Endodermal cell (in vitro differentiated cells): ENCODE measurements around the gene VPS50. TPM values are rescaled to one million over a fixed set of nuclear protein-coding genes. Genes with fewer than 3 reads are reported as not detected.
A peak's percentile ranks its signal among the peaks of the same experiment; 100 is the strongest.

Experiments
- DNase-seq: peaks from one replicate; pipeline ENCODE4 v3.0.0-alpha.2; 2017
- H3K27ac ChIP-seq: 2 replicates; pipeline ENCODE4 v1.5.1; 2013; ENCODE audit warnings: mild to moderate bottlenecking, low read depth, low read length, moderate library complexity
- H3K27me3 ChIP-seq: 2 replicates; pipeline ENCODE4 v1.6.1; 2013; ENCODE audit warnings: mild to moderate bottlenecking, low read length, moderate library complexity; ENCODE audit not compliant: insufficient read depth, control insufficient read depth, poor library complexity, severe bottlenecking
- H3K36me3 ChIP-seq: 2 replicates; pipeline ENCODE4 v1.7.0; 2013; ENCODE audit warnings: mild to moderate bottlenecking, low read length, moderate library complexity; ENCODE audit not compliant: control insufficient read depth, insufficient read depth
- H3K4me1 ChIP-seq: one replicate; pipeline ENCODE4 v1.7.0; 2013; ENCODE audit warnings: low read length; ENCODE audit not compliant: control insufficient read depth, insufficient read depth
- H3K4me3 ChIP-seq: 2 replicates; pipeline ENCODE4 v1.5.1; 2013; ENCODE audit warnings: mild to moderate bottlenecking, low read length, moderate library complexity
- H3K9ac ChIP-seq: 2 replicates; pipeline ENCODE4 v1.6.1; 2013; ENCODE audit warnings: mild to moderate bottlenecking, low read length, moderate library complexity; ENCODE audit not compliant: poor library complexity, severe bottlenecking; ENCODE audit errors: extremely low read depth
- H3K9me3 ChIP-seq: 2 replicates; pipeline ENCODE4 v1.6.1; 2013; ENCODE audit warnings: mild to moderate bottlenecking, low read length, moderate library complexity; ENCODE audit not compliant: control insufficient read depth
- H3K27ac Mint-ChIP-seq: 2 replicates; pipeline ENCODE4 v1.8.0; 2020; ENCODE audit warnings: mixed read lengths
- H3K27me3 Mint-ChIP-seq: 2 replicates; pipeline ENCODE4 v1.8.0; 2021; ENCODE audit warnings: mild to moderate bottlenecking, mixed read lengths; ENCODE audit not compliant: insufficient read depth
- H3K36me3 Mint-ChIP-seq: 2 replicates; pipeline ENCODE4 v1.8.0; 2020; ENCODE audit warnings: low read depth, mixed read lengths
- H3K4me1 Mint-ChIP-seq: 2 replicates; pipeline ENCODE4 v1.8.0; 2020; ENCODE audit warnings: mixed read lengths
- H3K4me3 Mint-ChIP-seq: 2 replicates; pipeline ENCODE4 v1.8.0; 2020; ENCODE audit warnings: mild to moderate bottlenecking, moderate library complexity, mixed read lengths
- H3K9me3 Mint-ChIP-seq: 2 replicates; pipeline ENCODE4 v1.8.0; 2020; ENCODE audit warnings: mild to moderate bottlenecking, mixed read lengths
- CTCF ChIP-seq: fragments of 200-600 bp; sonication (generic); conservative IDR thresholded peaks from 2 replicates; pipeline ENCODE4 v1.5.0; 2021; ENCODE audit warnings: antibody characterized with exemption, mild to moderate bottlenecking
- WGBS, 2 experiments: methylation state at CpG; one replicate each; pipeline versions ENCODE4 v1.1.5 to v1.1.7; 2013; ENCODE audit warnings: missing lambda C conversion rate in 2 of 2, mixed read lengths in 1 of 2; ENCODE audit not compliant: insufficient coverage in 1 of 2, insufficient read length in 1 of 2; 5-methylcytosine and 5-hydroxymethylcytosine counted together
- total RNA-seq, 2 donors: library from RNA; stranded (reverse); fragmentation: NEBNext Ultra II Directional in 1 of 2; extraction: Animal tissue kit (Norgen Biotek cat#: 25700) in 1 of 2; gene quantifications; 2 replicates in 1 of 2; 3 replicates in 1 of 2; pipeline ENCODE4 v1.2.1, GENCODE V29; 2021

Gene VPS50
- total RNA-seq, 2 donors from 2014 or later: 13.3 to 14.9 TPM

- Mint-ChIP-seq H3K4me1 (peaks cover 5% of the 10 kb centered on the region), H3K4me3 (no peak overlapping the region), H3K27ac (no peak overlapping the region), H3K36me3 (peaks cover 2% of the 10 kb centered on the region), H3K27me3 (no peaks in the 10 kb centered on the region), H3K9me3 (peaks cover 9% of the 10 kb centered on the region)
- H3K9me3 ChIP-seq: no peaks in the 10 kb centered on the region
- H3K4me1 ChIP-seq: no peaks in the 10 kb centered on the region
- H3K9ac ChIP-seq: no peak overlapping the region
- no peak overlapping the region for H3K27ac ChIP-seq
- DNase-seq: no peak
- TF ChIP-seq CTCF: no peak
- H3K36me3 ChIP-seq: no peaks in the 10 kb centered on the region
- H3K4me3 ChIP-seq: no peak overlapping the region
- H3K27me3 ChIP-seq: no peaks in the 10 kb centered on the region
Measured at GRCh38 chr7:93373537-93373936, 141.4 kb downstream of the VPS50 start.

GRCh38 chr7:93374345-93374940 is 142.3 kb downstream of the VPS50 start:
- no peaks in the 10 kb centered on the region for H3K27me3 ChIP-seq
- no peak overlapping the region for H3K27ac ChIP-seq
- peak; percentile 85 for TF ChIP-seq CTCF
- peaks cover 5% of the 10 kb centered on the region for H3K4me1 Mint-ChIP-seq
- no peak overlapping the region for H3K9ac ChIP-seq
- H3K9me3 Mint-ChIP-seq: peaks cover 5% of the 10 kb centered on the region
- H3K9me3 ChIP-seq: no peaks in the 10 kb centered on the region
- no peak for DNase-seq
- WGBS, 2 experiments: 68 to 71% methylated on average over 4 to 5 of the region's 5 CpGs
- H3K36me3 ChIP-seq: no peaks in the 10 kb centered on the region
- no peak overlapping the region for H3K27ac Mint-ChIP-seq
- H3K4me3 ChIP-seq: no peak overlapping the region
- no peaks in the 10 kb centered on the region for H3K4me1 ChIP-seq
- H3K4me3 Mint-ChIP-seq: no peak overlapping the region
- H3K36me3 Mint-ChIP-seq: peaks cover 2% of the 10 kb centered on the region
- H3K27me3 Mint-ChIP-seq: no peaks in the 10 kb centered on the region

GRCh38 chr7:93375603-93376002 is 143.4 kb downstream of the VPS50 start:
- peaks cover 5% of the 10 kb centered on the region for H3K4me1 Mint-ChIP-seq
- Histone ChIP-seq H3K4me1 (no peaks in the 10 kb centered on the region), H3K36me3 (no peaks in the 10 kb centered on the region), H3K27ac (no peak overlapping the region), H3K27me3 (no peaks in the 10 kb centered on the region), H3K9ac (no peak overlapping the region), H3K4me3 (no peak overlapping the region), H3K9me3 (no peaks in the 10 kb centered on the region)
- TF ChIP-seq CTCF: no peak
- no peak overlapping the region for H3K27ac Mint-ChIP-seq
- DNase-seq: no peak
- H3K9me3 Mint-ChIP-seq: peaks cover 5% of the 10 kb centered on the region
- H3K36me3 Mint-ChIP-seq: peaks cover 2% of the 10 kb centered on the region
- no peak overlapping the region for H3K4me3 Mint-ChIP-seq
- no peaks in the 10 kb centered on the region for H3K27me3 Mint-ChIP-seq
